Skeletal muscle satellite cell (primary cell): ENCODE measurements around the gene KLK13.

Source experiments
- H3K27me3 ChIP-seq: 2 replicates; pipeline ENCODE4 v1.7.0; 2013; ENCODE audit warnings: low read length; ENCODE audit not compliant: control insufficient read depth, insufficient read depth
- H3K36me3 ChIP-seq: 2 replicates; pipeline ENCODE4 v1.7.0; 2013; ENCODE audit warnings: mild to moderate bottlenecking, control low read depth, low read length; ENCODE audit not compliant: insufficient read depth
- H3K4me1 ChIP-seq: 2 replicates; pipeline ENCODE4 v1.7.0; 2013; ENCODE audit warnings: low read length; ENCODE audit not compliant: control insufficient read depth, insufficient read depth
- H3K4me2 ChIP-seq: 2 replicates; pipeline ENCODE4 v1.7.0; 2013; ENCODE audit warnings: mild to moderate bottlenecking, low read length
- H3K4me3 ChIP-seq: 2 replicates; pipeline ENCODE4 v1.7.0; 2013; ENCODE audit warnings: low read length
- H3K9ac ChIP-seq: 2 replicates; pipeline ENCODE4 v1.7.0; 2013; ENCODE audit warnings: mild to moderate bottlenecking, low read depth, low read length, moderate library complexity
- H3K9me3 ChIP-seq: replicated peaks from 2 replicates; pipeline ENCODE4 v1.7.0; 2013; ENCODE audit warnings: mild to moderate bottlenecking, control low read depth, low read length

KLK13 gene

DNA sequence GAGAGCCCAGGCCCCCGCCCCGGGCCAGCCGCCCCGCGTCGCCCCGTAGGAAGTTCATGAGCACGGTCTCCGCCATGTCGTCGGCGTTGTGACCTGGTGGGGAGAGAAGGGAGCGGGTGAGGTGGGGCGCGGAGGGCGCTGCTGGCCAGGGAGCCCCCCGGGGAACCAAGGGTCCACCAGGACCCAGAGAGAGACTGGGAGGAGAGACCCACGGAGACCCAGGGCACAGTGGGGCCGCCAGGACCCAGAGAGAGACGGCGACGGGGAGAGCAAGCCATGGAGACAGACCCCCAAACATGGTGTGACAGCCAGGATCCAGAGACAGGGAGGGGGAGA lies 34.1 kb upstream of the KLK13 start:
- no peaks in the 10 kb centered on the region for H3K27me3 ChIP-seq
- H3K4me2 ChIP-seq: no peak overlapping the region
- H3K4me1 ChIP-seq: no peaks in the 10 kb centered on the region
- H3K4me3 ChIP-seq: no peak overlapping the region
- no peak overlapping the region for H3K9ac ChIP-seq
- peaks cover 31% of the 10 kb centered on the region for H3K36me3 ChIP-seq
- H3K9me3 ChIP-seq: no peaks in the 10 kb centered on the region

DNA sequence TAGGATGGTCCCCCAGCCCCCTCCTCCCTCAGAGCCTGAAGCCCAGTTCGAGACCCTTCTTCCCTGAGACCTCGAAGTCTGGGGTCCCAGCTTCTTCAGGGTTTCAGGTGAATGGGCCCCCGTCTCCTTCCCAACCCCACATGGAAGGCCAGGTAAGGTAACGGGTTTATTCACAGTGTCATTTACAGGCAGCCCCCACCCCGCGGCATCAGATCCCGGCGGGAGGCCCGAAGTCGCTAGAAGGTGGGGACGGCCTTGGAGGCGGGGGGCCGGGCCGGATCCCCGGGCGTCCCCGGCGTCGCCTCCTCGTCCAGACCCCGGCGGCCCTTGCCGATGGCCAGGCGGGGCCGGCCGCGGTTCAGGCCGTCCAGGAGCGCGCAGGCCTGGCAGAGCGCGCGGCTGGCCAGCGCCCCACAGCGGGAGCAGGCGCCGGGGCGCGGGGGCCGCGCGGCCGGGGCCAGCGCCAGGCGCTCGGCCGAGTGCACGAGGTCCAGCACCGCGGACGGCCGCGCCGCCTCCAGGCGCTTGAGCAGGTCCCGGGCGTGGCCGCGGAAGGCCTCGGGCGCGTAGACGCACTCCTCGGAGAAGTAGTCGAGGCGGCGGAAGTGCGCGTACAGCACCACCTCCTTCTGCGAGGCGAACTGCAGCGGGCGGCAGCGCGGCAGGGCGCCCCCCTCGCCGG lies 33.6 kb upstream of the KLK13 start:
- Histone ChIP-seq H3K4me2 (no peak overlapping the region), H3K9ac (no peak overlapping the region), H3K4me1 (no peaks in the 10 kb centered on the region), H3K27me3 (no peaks in the 10 kb centered on the region), H3K9me3 (no peaks in the 10 kb centered on the region), H3K36me3 (peaks cover 26% of the 10 kb centered on the region), H3K4me3 (no peak overlapping the region)

DNA sequence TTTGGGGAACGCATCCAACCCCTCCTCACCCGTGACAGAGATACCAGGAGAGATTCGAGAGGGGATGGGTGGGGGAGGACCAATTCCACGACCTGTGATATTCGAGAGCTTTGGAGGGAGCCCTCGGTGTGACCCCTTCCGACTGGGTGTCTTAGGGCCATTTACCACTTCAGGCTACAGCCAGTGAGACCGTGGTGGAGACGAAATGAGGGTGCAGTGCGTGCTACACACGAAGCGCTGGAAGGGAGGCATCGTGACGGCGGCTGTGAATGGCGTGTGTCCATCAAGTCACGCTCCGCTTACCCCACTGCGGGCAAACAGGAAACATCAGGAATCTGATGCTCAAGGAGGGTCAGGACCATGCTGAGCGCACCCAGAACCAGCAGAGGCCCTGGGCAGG lies 32.9 kb upstream of the KLK13 start:
- Histone ChIP-seq H3K4me2 (no peak overlapping the region), H3K36me3 (peaks cover 21% of the 10 kb centered on the region), H3K9ac (no peak overlapping the region), H3K27me3 (no peaks in the 10 kb centered on the region), H3K4me1 (no peaks in the 10 kb centered on the region), H3K9me3 (no peaks in the 10 kb centered on the region), H3K4me3 (no peak overlapping the region)

DNA sequence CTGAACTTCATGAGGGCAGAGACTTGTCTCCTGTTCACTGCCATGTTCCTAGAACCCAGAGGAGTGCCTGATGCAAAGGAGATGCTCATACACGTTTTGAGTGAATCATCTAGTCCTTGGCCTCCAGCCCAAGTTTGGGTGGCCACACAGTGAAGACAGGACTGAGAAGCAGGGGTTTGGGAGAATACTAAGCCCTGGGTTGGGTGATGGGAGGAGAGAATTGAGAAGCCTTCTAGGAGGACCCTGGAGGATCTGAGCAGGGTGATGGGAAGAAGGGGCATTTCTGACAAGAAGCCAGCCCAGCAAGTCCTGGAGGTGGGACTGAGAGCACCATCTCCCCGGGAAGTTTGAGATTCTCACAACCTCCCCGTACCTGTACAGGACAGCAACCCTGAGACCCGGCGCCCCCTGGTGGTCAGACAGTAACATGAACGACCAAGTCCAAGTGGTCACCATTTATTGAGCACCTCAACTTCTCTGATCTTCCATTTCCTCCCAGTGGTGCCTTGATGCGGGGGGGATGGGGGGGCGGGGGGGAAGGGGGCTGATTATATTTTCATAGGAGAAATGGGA lies 32.4 kb upstream of the KLK13 start:
- no peak overlapping the region for H3K4me2 ChIP-seq
- H3K4me3 ChIP-seq: no peak overlapping the region
- no peaks in the 10 kb centered on the region for H3K9me3 ChIP-seq
- peaks cover 16% of the 10 kb centered on the region for H3K36me3 ChIP-seq
- no peaks in the 10 kb centered on the region for H3K4me1 ChIP-seq
- no peak overlapping the region for H3K9ac ChIP-seq
- H3K27me3 ChIP-seq: no peaks in the 10 kb centered on the region

DNA sequence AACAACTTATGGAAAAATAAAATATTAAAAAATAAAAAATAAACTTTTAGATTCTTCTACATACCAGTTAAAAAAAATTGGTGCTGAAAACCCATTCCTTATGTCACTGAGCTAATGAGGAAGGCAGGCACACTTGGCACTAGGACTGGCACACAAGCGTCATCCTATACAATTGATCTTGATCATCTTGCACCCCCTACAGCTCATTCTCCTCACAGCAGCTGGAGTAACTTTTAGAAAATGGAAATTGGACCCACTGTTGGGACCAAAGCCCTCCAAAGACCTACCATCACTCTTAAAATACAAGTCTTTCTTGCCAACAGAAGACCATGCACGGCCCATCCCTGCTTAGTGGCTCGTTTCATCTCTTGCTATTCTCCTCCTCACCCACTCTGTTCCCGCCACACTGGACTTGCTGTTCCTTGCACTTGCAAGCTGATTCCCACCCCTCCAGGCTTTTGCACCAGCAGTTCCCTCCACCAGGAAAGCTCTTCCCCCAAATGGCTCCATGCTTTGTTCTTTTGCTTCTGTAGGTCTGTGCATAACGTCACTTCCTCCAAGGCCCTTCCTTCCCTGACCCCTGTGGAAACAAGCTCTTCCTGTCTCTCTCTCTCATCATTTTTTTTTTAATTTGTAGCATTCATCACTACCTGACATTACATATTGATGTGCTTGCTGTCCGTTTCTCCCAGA lies 31.7 kb upstream of the KLK13 start:
- H3K9ac ChIP-seq: no peak overlapping the region
- no peaks in the 10 kb centered on the region for H3K9me3 ChIP-seq

DNA sequence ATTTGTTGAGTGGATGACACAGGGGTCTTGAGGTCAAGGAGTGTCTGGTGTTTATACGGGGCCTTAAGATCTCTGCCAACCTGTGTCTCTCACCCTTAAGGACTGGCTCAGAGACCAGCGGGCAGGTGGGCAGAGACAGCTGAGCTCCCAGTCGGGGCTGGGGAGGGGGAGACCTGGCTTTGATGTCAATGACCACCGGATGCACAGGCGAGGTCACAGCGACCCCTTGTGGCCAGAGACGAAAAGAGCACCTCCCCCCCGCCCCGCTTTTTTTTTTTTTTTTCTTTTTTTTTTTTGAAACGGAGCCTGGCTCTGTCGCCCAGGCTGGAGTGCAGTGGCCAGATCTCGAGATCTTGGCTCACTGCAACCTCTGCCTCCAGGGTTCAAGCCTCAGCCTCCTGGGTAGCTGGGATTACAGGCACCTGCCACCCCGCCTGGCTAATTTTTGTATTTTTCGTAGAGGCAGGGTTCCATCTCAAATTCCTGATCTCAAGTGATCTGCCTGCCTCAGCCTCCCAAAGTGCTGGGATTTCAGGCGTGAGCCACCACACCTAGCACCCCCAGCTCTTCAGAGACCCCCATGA lies 29.9 kb upstream of the KLK13 start:
- H3K9me3 ChIP-seq: no peaks in the 10 kb centered on the region
- H3K4me1 ChIP-seq: no peaks in the 10 kb centered on the region
- H3K27me3 ChIP-seq: no peaks in the 10 kb centered on the region
- H3K36me3 ChIP-seq: peaks cover 12% of the 10 kb centered on the region
- no peak overlapping the region for H3K4me3 ChIP-seq
- no peak overlapping the region for H3K4me2 ChIP-seq
- no peak overlapping the region for H3K9ac ChIP-seq

More for the DNA sequence above, 31.7 kb upstream of the KLK13 start:
- Histone ChIP-seq H3K27me3 (no peaks in the 10 kb centered on the region), H3K4me3 (no peak overlapping the region), H3K4me2 (no peak overlapping the region), H3K36me3 (peaks cover 13% of the 10 kb centered on the region), H3K4me1 (no peaks in the 10 kb centered on the region)

DNA sequence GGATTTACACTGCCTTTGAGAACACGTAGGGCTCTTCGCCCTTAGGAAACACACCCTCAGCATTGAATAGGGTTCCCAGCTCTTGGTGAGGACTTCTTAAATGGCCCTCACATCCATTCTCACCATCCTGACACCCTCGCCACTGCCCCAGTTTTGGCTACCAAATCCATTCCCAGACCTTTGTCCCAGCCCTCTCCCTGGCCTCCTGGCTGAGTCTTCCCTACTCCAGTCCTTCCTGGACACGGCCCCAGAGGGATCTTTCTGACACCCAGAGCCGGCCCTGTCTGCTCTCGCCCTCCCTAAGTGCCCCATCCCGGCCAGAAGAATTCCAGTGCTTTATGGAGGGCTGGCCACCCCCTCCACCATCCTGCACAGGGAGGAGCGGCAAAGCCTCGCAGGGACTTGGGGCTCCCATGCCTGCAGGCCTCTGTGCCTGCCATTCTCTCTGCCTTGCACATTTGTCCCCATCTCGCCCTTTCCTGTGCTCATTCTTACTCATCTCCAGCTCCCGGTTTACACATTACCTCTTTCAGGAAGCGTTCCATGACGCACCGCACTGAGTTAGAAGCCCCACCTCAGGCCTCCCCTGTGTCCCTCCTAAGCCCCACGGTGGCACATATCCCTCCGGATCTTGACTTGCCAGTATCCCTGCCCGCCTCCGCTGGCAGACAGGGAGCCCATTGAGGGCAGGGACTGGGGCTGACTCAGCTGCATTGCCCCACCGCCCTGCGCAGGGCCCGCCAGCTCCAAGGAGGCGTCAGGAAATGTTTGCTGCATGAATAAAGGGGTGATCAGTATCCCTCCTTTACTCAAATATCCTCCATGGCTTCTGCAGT lies 28.8 kb upstream of the KLK13 start:
- no peak overlapping the region for H3K9ac ChIP-seq
- H3K9me3 ChIP-seq: no peaks in the 10 kb centered on the region
- H3K36me3 ChIP-seq: peaks cover 4% of the 10 kb centered on the region
- no peak overlapping the region for H3K4me2 ChIP-seq
- H3K27me3 ChIP-seq: no peaks in the 10 kb centered on the region
- no peaks in the 10 kb centered on the region for H3K4me1 ChIP-seq
- H3K4me3 ChIP-seq: no peak overlapping the region

DNA sequence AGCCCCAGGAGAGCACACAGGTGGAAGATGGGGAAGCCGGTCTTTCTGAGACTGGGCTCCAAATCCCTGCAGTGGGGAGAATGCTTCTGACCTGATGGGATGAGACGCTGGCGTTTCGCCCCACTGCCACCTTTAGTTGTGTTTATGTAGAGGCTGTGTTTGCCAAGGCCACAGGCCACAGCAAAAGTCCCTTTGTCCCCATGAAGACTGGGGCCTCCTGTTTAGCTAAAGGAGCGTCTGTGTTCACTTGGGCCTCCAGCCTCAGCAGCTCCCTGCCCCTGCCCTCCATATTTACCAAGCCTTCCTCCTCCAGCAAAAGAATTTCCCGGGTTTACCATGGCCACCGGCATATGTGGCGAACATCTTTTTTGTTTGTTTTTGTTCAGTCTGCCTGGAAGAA lies 28.2 kb upstream of the KLK13 start:
- Histone ChIP-seq H3K9me3 (no peaks in the 10 kb centered on the region), H3K9ac (no peak overlapping the region)

DNA sequence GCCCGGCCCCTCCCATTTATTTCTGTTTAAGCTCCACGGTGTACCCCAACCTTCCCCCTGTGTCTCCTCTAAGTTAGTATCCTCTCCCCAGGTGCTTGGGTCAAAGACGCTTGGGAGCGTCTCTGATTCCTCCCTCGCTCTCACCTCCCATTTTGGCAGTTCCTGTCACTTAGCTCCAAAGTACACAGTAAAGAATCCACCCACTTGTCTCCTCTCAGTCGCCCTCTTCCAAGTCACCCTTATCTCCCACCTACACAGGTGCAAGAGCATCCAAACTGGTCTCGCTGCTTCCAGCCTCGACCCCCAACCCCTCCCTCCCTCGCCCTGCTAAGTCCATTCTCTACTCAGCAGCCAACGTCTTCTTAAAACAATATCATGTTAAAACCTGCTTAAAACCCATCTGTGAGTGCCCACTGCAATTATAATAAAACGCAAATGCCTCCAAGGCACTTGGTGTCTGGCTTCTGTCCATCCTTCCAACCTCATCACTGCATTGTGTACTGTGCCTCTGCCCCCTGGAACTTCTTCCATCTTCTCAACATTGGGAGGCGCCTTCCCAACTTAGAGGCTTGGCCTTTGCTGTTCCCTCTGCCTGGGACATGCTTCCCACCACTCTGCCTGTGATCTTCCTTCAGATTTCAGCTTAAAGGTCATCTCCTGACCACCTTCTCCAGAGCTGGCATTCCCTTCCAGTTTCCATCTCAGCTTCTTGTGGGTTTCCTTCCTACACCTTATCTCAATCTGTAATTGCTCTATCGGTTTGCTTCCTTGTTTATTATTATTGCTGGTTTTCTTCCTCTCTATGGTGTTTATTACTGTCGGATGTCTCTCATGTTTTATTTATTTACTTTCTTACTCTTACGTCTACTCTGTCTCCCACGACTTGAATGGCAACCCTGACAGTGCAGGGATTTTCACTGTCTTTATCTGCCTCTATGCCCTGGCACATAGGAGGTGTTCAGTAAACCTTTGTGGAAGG lies 27.3 kb upstream of the KLK13 start:
- Histone ChIP-seq H3K4me3 (no peak overlapping the region), H3K4me1 (no peaks in the 10 kb centered on the region)

More for the DNA sequence above, 28.2 kb upstream of the KLK13 start:
- Histone ChIP-seq H3K4me3 (no peak overlapping the region), H3K4me1 (no peaks in the 10 kb centered on the region), H3K4me2 (no peak overlapping the region), H3K36me3 (peaks cover 4% of the 10 kb centered on the region), H3K27me3 (no peaks in the 10 kb centered on the region)

DNA sequence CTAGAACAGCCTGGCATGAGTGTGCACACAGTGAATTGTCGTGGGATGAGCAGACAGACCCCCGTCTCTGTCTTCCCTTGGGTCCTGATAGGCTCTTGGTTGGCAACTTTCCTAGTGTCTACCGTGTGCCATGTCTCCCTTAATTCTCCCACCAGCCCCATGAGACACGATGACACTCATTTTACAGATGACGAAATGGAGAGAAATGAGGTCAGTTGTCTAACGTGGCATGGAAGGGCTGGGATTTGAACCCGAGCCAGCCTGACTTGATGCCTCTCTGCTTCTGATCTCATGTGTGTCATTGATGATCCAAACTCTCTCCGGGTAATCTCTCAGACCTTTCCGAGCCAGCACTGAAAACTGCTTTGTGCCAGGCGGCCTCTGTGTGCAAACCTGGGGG lies 26.2 kb upstream of the KLK13 start:
- no peaks in the 10 kb centered on the region for H3K36me3 ChIP-seq
- H3K4me3 ChIP-seq: no peak overlapping the region
- no peaks in the 10 kb centered on the region for H3K9me3 ChIP-seq
- H3K9ac ChIP-seq: no peak overlapping the region
- no peak overlapping the region for H3K4me2 ChIP-seq
- H3K4me1 ChIP-seq: no peaks in the 10 kb centered on the region
- H3K27me3 ChIP-seq: no peaks in the 10 kb centered on the region

More for the DNA sequence above, 27.3 kb upstream of the KLK13 start:
- Histone ChIP-seq H3K27me3 (no peaks in the 10 kb centered on the region), H3K4me2 (no peak overlapping the region), H3K9ac (no peak overlapping the region), H3K36me3 (no peaks in the 10 kb centered on the region), H3K9me3 (no peaks in the 10 kb centered on the region)
